ENCODE data around the gene SORCS3.

The SORCS3 gene

GRCh38 chr10:105112862-105113261 lies 471.8 kb downstream of the SORCS3 start:
- Mint-ChIP-seq H3K9me3 (peaks cover 16% of the 10 kb centered on the region), H3K4me1 (peaks cover 5% of the 10 kb centered on the region), H3K27ac (no peak overlapping the region), H3K4me3 (no peak overlapping the region), H3K27me3 (ENCODE audit: low read depth, poor library complexity) (peaks cover 7% of the 10 kb centered on the region), H3K36me3 (ENCODE audit: low read depth) (no peaks in the 10 kb centered on the region)
- DNase-seq = no peak
- no peak for TF ChIP-seq CTCF (IDR thresholded peaks at IDR 0.05)

- TF ChIP-seq CTCF (IDR thresholded peaks at IDR 0.05) = no peak
- Mint-ChIP-seq H3K27me3 (ENCODE audit: low read depth, poor library complexity) (peaks cover 7% of the 10 kb centered on the region), H3K27ac (no peak overlapping the region), H3K4me1 (peaks cover 5% of the 10 kb centered on the region), H3K9me3 (peaks cover 24% of the 10 kb centered on the region), H3K36me3 (ENCODE audit: low read depth) (peaks cover 4% of the 10 kb centered on the region), H3K4me3 (no peak overlapping the region)
- no peak for DNase-seq
Measured at GRCh38 chr10:105113666-105114065, 472.6 kb downstream of the SORCS3 start.

- H3K27me3 Mint-ChIP-seq (ENCODE audit: low read depth, poor library complexity) = no peaks in the 10 kb centered on the region
- peaks cover 24% of the 10 kb centered on the region for H3K9me3 Mint-ChIP-seq
- no peaks in the 10 kb centered on the region for H3K4me1 Mint-ChIP-seq
- no peak for TF ChIP-seq CTCF (IDR thresholded peaks at IDR 0.05)
- DNase-seq = no peak
- H3K4me3 Mint-ChIP-seq = no peak overlapping the region
- H3K36me3 Mint-ChIP-seq (ENCODE audit: low read depth) = peaks cover 5% of the 10 kb centered on the region
- no peak overlapping the region for H3K27ac Mint-ChIP-seq
Measured at GRCh38 chr10:105121743-105122142, 480.7 kb downstream of the SORCS3 start.

GRCh38 chr10:105128111-105128510 lies 487.0 kb downstream of the SORCS3 start:
- no peak overlapping the region for H3K4me3 Mint-ChIP-seq
- DNase-seq = no peak
- no peak for TF ChIP-seq CTCF (IDR thresholded peaks at IDR 0.05)

GRCh38 chr10:105138358-105138757 lies 497.3 kb downstream of the SORCS3 start:
- Mint-ChIP-seq H3K27me3 (ENCODE audit: low read depth, poor library complexity) (no peaks in the 10 kb centered on the region), H3K4me3 (no peak overlapping the region), H3K9me3 (no peaks in the 10 kb centered on the region), H3K4me1 (peaks cover 9% of the 10 kb centered on the region), H3K36me3 (ENCODE audit: low read depth) (no peaks in the 10 kb centered on the region), H3K27ac (no peak overlapping the region)
- TF ChIP-seq CTCF (IDR thresholded peaks at IDR 0.05) = no peak
- DNase-seq = no peak

More at GRCh38 chr10:105128111-105128510, 487.0 kb downstream of the SORCS3 start:
- Mint-ChIP-seq H3K9me3 (no peaks in the 10 kb centered on the region), H3K27ac (no peak overlapping the region), H3K27me3 (ENCODE audit: low read depth, poor library complexity) (no peaks in the 10 kb centered on the region), H3K4me1 (no peaks in the 10 kb centered on the region), H3K36me3 (ENCODE audit: low read depth) (no peaks in the 10 kb centered on the region)

GRCh38 chr10:105139363-105139896 lies 498.3 kb downstream of the SORCS3 start:
- no peaks in the 10 kb centered on the region for H3K36me3 Mint-ChIP-seq (ENCODE audit: low read depth)
- H3K27ac Mint-ChIP-seq = no peak overlapping the region
- no peaks in the 10 kb centered on the region for H3K27me3 Mint-ChIP-seq (ENCODE audit: low read depth, poor library complexity)
- no peak for DNase-seq
- no peak for TF ChIP-seq CTCF (IDR thresholded peaks at IDR 0.05)
- no peaks in the 10 kb centered on the region for H3K9me3 Mint-ChIP-seq
- no peak overlapping the region for H3K4me3 Mint-ChIP-seq
- H3K4me1 Mint-ChIP-seq = peaks cover 9% of the 10 kb centered on the region
